SK-N-SH treated with all-trans-retinoic acid at 6 μM for 48 hours (cell line): ENCODE data around the gene HBS1L.

Source experiments
- ATAC-seq: fragments of 200-7000 bp; cut with Tn5 transposase; 3 replicates; pipeline ENCODE4 v1.9.1; 2020; ENCODE audit warnings: mild to moderate bottlenecking, moderate library complexity
- ARNTL ChIP-seq: fragments of 450-650 bp; formaldehyde crosslinking; IDR thresholded peaks from 2 replicates; pipeline ENCODE4 v1.5.0; 2020; ENCODE audit warnings: low read depth, mild to moderate bottlenecking, moderate library complexity, borderline replicate concordance
- BACH2 ChIP-seq: fragments of 250-450 bp; sonication (Bioruptor Pico); IDR thresholded peaks from 2 replicates; pipeline ENCODE4 v1.9.0; 2021; ENCODE audit warnings: mild to moderate bottlenecking, borderline replicate concordance
- CREB5 ChIP-seq: fragments of 250-450 bp; sonication (Bioruptor Pico); IDR thresholded peaks from 2 replicates; pipeline ENCODE4 v1.5.1; 2020; ENCODE audit warnings: low read depth, mild to moderate bottlenecking, moderate library complexity
- CSDC2 ChIP-seq: fragments of 250-450 bp; sonication (Bioruptor Pico); IDR thresholded peaks from 2 replicates; pipeline ENCODE4 v1.5.0; 2020; ENCODE audit warnings: mild to moderate bottlenecking, moderate library complexity
- ESRRG ChIP-seq: fragments of 250-450 bp; sonication (Bioruptor Pico); IDR thresholded peaks from 2 replicates; pipeline ENCODE4 v1.6.1; 2021; ENCODE audit warnings: mild to moderate bottlenecking
- GLIS3 ChIP-seq: fragments of 250-450 bp; sonication (Bioruptor Pico); IDR thresholded peaks from 2 replicates; pipeline ENCODE4 v1.5.0; 2020; ENCODE audit warnings: mild to moderate bottlenecking, moderate library complexity
- ISL1 ChIP-seq: fragments of 250-450 bp; sonication (Bioruptor Pico); IDR thresholded peaks from 2 replicates; pipeline ENCODE4 v2.1.2; 2022; ENCODE audit warnings: mild to moderate bottlenecking, moderate library complexity
- OSR1 ChIP-seq: fragments of 250-450 bp; sonication (Bioruptor Pico); IDR thresholded peaks from 2 replicates; pipeline ENCODE4 v1.8.0; 2022; ENCODE audit warnings: moderate library complexity, mild to moderate bottlenecking, inconsistent platforms
- POU6F1 ChIP-seq: fragments of 250-450 bp; sonication (Bioruptor Pico); IDR thresholded peaks from 2 replicates; pipeline ENCODE4 v1.8.0; 2021; ENCODE audit warnings: low read depth, mild to moderate bottlenecking, moderate library complexity, borderline replicate concordance
- PPARA ChIP-seq: fragments of 250-450 bp; sonication (Bioruptor Pico); IDR thresholded peaks from 2 replicates; pipeline ENCODE4 v1.5.0; 2020; ENCODE audit warnings: mild to moderate bottlenecking, borderline replicate concordance
- RARB ChIP-seq: fragments of 250-450 bp; sonication (Bioruptor Pico); IDR thresholded peaks from 2 replicates; pipeline ENCODE4 v1.8.0; 2021; ENCODE audit warnings: mild to moderate bottlenecking, moderate library complexity
- TCF4 ChIP-seq: fragments of 250-450 bp; sonication (Bioruptor Pico); IDR thresholded peaks from 2 replicates; pipeline ENCODE4 v1.8.0; 2021; ENCODE audit warnings: mild to moderate bottlenecking, moderate library complexity, borderline replicate concordance
- TOX ChIP-seq: fragments of 250-450 bp; sonication (Bioruptor Pico); IDR thresholded peaks from 2 replicates; pipeline ENCODE4 v1.8.0; 2021; ENCODE audit warnings: mild to moderate bottlenecking, moderate library complexity, borderline replicate concordance
- ZC3H10 ChIP-seq: fragments of 250-450 bp; sonication (Bioruptor Pico); IDR thresholded peaks from 2 replicates; pipeline ENCODE4 v1.5.1; 2021; ENCODE audit warnings: mild to moderate bottlenecking, moderate library complexity
- ZFP3 ChIP-seq: fragments of 250-450 bp; sonication (Bioruptor Pico); IDR thresholded peaks from 2 replicates; pipeline ENCODE4 v1.5.0; 2020; ENCODE audit warnings: mild to moderate bottlenecking, moderate library complexity
- ZNF565 ChIP-seq: fragments of 450-650 bp; formaldehyde crosslinking; conservative IDR thresholded peaks from 2 replicates; pipeline ENCODE4 v1.5.0; 2020; ENCODE audit warnings: low read depth, mild to moderate bottlenecking, moderate library complexity
- ZNF70 ChIP-seq: fragments of 450-650 bp; formaldehyde crosslinking; IDR thresholded peaks from 2 replicates; pipeline ENCODE4 v1.5.0; 2020; ENCODE audit warnings: mild to moderate bottlenecking, moderate library complexity
- ZNF8 ChIP-seq: fragments of 450-650 bp; formaldehyde crosslinking; IDR thresholded peaks from 2 replicates; pipeline ENCODE4 v1.5.0; 2020; ENCODE audit warnings: mild to moderate bottlenecking, moderate library complexity
- TF ChIP-seq, protein P1 (sequence below): fragments of 250-450 bp; sonication (Bioruptor Pico); IDR thresholded peaks from 2 replicates; pipeline ENCODE4 v1.8.0; 2020; ENCODE audit warnings: mild to moderate bottlenecking, moderate library complexity, borderline replicate concordance
- TF ChIP-seq, protein P2 (sequence below): fragments of 250-450 bp; sonication (Bioruptor Pico); IDR thresholded peaks from 2 replicates; pipeline ENCODE4 v1.5.0; 2020; ENCODE audit warnings: mild to moderate bottlenecking, moderate library complexity
- TF ChIP-seq, protein P3 (sequence below): fragments of 250-450 bp; sonication (Bioruptor Pico); IDR thresholded peaks from 2 replicates; pipeline ENCODE4 v1.5.1; 2021; ENCODE audit warnings: mild to moderate bottlenecking, moderate library complexity

HBS1L gene

GRCh38 chr6:135084916-135085269 lies 30.3 kb upstream of the HBS1L start:
- no peak for ATAC-seq
- no peak for TF ChIP-seq RARB (CRISPR knock-in tag)
- no peak for TF ChIP-seq POU6F1
- TF ChIP-seq ARNTL (CRISPR knock-in tag), result no peak
- TF ChIP-seq OSR1 (CRISPR knock-in tag), result no peak
- TF ChIP-seq ZFP3, result no peak
- no peak for TF ChIP-seq ZNF70
- TF ChIP-seq BACH2 (CRISPR knock-in tag), result no peak
- no peak for TF ChIP-seq PPARA (CRISPR knock-in tag)
- TF ChIP-seq, protein P1, sequence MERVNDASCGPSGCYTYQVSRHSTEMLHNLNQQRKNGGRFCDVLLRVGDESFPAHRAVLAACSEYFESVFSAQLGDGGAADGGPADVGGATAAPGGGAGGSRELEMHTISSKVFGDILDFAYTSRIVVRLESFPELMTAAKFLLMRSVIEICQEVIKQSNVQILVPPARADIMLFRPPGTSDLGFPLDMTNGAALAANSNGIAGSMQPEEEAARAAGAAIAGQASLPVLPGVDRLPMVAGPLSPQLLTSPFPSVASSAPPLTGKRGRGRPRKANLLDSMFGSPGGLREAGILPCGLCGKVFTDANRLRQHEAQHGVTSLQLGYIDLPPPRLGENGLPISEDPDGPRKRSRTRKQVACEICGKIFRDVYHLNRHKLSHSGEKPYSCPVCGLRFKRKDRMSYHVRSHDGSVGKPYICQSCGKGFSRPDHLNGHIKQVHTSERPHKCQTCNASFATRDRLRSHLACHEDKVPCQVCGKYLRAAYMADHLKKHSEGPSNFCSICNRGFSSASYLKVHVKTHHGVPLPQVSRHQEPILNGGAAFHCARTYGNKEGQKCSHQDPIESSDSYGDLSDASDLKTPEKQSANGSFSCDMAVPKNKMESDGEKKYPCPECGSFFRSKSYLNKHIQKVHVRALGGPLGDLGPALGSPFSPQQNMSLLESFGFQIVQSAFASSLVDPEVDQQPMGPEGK (CRISPR knock-in tag), result no peak
- no peak for TF ChIP-seq TOX (CRISPR knock-in tag)
- TF ChIP-seq, protein P2, sequence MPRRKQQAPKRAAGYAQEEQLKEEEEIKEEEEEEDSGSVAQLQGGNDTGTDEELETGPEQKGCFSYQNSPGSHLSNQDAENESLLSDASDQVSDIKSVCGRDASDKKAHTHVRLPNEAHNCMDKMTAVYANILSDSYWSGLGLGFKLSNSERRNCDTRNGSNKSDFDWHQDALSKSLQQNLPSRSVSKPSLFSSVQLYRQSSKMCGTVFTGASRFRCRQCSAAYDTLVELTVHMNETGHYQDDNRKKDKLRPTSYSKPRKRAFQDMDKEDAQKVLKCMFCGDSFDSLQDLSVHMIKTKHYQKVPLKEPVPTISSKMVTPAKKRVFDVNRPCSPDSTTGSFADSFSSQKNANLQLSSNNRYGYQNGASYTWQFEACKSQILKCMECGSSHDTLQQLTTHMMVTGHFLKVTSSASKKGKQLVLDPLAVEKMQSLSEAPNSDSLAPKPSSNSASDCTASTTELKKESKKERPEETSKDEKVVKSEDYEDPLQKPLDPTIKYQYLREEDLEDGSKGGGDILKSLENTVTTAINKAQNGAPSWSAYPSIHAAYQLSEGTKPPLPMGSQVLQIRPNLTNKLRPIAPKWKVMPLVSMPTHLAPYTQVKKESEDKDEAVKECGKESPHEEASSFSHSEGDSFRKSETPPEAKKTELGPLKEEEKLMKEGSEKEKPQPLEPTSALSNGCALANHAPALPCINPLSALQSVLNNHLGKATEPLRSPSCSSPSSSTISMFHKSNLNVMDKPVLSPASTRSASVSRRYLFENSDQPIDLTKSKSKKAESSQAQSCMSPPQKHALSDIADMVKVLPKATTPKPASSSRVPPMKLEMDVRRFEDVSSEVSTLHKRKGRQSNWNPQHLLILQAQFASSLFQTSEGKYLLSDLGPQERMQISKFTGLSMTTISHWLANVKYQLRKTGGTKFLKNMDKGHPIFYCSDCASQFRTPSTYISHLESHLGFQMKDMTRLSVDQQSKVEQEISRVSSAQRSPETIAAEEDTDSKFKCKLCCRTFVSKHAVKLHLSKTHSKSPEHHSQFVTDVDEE (CRISPR knock-in tag), result no peak
- no peak for TF ChIP-seq TCF4 (CRISPR knock-in tag)
- TF ChIP-seq CSDC2, result no peak
- TF ChIP-seq ESRRG (CRISPR knock-in tag), result no peak
- TF ChIP-seq ZC3H10, result no peak
- no peak for TF ChIP-seq CREB5 (CRISPR knock-in tag)
- TF ChIP-seq, protein P3, sequence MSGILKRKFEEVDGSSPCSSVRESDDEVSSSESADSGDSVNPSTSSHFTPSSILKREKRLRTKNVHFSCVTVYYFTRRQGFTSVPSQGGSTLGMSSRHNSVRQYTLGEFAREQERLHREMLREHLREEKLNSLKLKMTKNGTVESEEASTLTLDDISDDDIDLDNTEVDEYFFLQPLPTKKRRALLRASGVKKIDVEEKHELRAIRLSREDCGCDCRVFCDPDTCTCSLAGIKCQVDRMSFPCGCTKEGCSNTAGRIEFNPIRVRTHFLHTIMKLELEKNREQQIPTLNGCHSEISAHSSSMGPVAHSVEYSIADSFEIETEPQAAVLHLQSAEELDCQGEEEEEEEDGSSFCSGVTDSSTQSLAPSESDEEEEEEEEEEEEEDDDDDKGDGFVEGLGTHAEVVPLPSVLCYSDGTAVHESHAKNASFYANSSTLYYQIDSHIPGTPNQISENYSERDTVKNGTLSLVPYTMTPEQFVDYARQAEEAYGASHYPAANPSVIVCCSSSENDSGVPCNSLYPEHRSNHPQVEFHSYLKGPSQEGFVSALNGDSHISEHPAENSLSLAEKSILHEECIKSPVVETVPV (CRISPR knock-in tag), result no peak
- no peak for TF ChIP-seq ZNF565 (CRISPR knock-in tag)
- no peak for TF ChIP-seq GLIS3 (CRISPR knock-in tag)

DNA sequence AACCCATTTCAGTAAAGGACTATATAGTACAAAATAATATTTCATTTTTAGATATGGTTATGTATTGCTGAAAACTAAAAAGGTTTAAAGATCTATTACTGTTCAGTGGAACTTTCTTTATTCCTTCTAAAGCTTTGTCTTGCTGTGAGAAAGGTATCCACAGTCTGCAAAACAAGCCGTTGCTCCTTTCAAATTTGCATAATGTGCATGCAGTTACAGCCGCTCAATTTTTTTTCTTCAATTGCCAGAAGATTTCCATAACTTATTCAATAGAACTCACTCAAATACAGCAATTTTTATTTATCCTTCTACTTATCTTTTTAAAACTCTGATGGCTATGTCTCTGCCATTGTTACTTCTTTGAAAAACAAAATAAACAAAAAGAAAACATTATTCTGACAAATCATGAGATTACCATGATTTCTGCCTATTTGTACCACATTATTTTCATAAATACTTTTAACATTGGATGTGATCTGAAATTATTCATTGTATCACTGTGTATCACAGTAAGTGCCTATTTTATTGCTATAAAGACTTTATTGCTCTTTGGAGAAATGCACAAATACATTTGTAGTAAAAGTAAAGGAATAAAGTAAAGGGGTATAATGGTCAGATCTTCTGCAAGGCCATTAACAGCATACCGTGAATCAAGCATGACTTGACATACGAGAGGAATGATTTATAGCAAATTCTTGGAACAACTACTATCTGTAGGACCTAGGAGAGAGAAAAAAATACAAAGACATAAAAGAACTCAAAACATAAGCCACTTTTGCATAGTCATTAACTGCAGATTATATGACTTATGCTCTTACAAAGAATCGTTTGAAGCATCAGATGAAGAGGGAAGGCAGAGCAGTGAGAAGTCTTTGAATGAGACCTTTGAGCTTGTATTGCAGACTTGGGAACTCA lies 29.6 kb upstream of the HBS1L start:
- ATAC-seq, result no peak
- no peak for TF ChIP-seq CREB5 (CRISPR knock-in tag)
- TF ChIP-seq ISL1 (CRISPR knock-in tag), result no peak
- TF ChIP-seq ARNTL (CRISPR knock-in tag), result no peak
- no peak for TF ChIP-seq PPARA (CRISPR knock-in tag)
- TF ChIP-seq ZNF8 (CRISPR knock-in tag), result no peak
- TF ChIP-seq, protein P2 (CRISPR knock-in tag), result no peak
- TF ChIP-seq BACH2 (CRISPR knock-in tag), result no peak
- no peak for TF ChIP-seq OSR1 (CRISPR knock-in tag)
- TF ChIP-seq, protein P1 (CRISPR knock-in tag), result no peak
